A673 (cell line): ENCODE data around the gene VSTM2L.

Source experiments
- EZH2 ChIP-seq: fragments of 200-600 bp; sonication (generic); IDR thresholded peaks from 2 replicates; pipeline ENCODE4 v1.6.1; 2017; ENCODE audit warnings: borderline replicate concordance, low read depth, mild to moderate bottlenecking, mixed read lengths, antibody characterized with exemption, low read length; ENCODE audit not compliant: poor library complexity, severe bottlenecking
- TF ChIP-seq, protein P1 (sequence below): fragments of 300-800, 200-600 bp; sonication (generic); conservative IDR thresholded peaks from 2 replicates; pipeline ENCODE4 v1.5.1; 2017; ENCODE audit warnings: low read depth, mild to moderate bottlenecking, antibody characterized with exemption, low read length, moderate library complexity, mixed read lengths

DNA sequence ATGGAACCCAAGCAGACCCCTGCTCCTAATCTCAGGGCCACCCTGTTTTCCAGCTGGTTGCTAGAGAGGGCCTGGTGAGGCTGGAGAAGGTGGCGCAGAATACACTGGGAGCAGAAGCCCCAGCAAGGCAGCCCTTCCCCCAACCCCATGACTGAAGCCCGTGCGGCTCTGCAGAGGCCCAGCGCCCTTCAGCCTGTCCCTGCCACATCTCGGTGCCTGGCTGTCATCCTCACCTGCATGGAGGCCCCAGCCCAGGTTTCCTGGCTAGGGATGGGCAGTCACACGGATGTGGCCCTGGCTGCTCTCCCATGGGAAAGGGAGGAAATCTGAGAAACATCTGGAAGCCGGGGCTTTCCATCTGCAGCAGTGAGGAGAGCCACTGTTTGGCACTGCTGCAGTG lies 26.1 kb upstream of the VSTM2L start:
- TF ChIP-seq, protein P1, sequence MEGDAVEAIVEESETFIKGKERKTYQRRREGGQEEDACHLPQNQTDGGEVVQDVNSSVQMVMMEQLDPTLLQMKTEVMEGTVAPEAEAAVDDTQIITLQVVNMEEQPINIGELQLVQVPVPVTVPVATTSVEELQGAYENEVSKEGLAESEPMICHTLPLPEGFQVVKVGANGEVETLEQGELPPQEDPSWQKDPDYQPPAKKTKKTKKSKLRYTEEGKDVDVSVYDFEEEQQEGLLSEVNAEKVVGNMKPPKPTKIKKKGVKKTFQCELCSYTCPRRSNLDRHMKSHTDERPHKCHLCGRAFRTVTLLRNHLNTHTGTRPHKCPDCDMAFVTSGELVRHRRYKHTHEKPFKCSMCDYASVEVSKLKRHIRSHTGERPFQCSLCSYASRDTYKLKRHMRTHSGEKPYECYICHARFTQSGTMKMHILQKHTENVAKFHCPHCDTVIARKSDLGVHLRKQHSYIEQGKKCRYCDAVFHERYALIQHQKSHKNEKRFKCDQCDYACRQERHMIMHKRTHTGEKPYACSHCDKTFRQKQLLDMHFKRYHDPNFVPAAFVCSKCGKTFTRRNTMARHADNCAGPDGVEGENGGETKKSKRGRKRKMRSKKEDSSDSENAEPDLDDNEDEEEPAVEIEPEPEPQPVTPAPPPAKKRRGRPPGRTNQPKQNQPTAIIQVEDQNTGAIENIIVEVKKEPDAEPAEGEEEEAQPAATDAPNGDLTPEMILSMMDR: no peak
- no peak for TF ChIP-seq EZH2
